Measurements from ENCODE around the gene SLC15A1. TPM values are rescaled to one million over a fixed set of nuclear protein-coding genes. Genes with fewer than 3 reads are reported as not detected.

The SLC15A1 gene
- total RNA-seq, 2 donors from 2014 or later: 7.8 to 12.2 TPM

DNA sequence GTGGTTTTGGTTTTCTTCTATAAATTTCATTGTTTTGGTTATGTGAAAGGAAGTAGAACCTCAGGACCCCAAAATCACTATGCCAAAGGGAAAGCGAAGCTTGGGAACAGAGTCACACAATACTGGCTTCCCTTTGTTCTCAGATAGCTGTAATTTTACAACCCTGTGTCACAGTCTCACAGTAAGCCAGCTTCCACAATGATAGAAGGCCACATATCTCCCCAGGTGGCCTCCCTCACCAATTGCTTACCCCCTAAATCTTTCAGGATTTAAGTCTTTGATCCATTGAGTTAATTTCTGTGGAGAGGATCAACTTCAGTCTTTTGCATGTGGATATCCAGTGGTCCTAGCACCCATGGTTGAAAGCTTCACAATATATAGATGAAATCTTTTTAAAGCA, 58.7 kb downstream of the SLC15A1 start:
- no peaks in the 10 kb centered on the region for H3K4me1 ChIP-seq
- no peak overlapping the region for H3K4me3 ChIP-seq
- H3K27me3 ChIP-seq: no peaks in the 10 kb centered on the region
- no peaks in the 10 kb centered on the region for H3K9me3 ChIP-seq
- ATAC-seq (no peak), DNase-seq (no peak)
- no peaks in the 10 kb centered on the region for H3K36me3 ChIP-seq (replicated peaks in 1 of 2; ENCODE audit: insufficient read depth in 1 of 2, low read depth in 2 of 2)
- TF ChIP-seq, protein P1, sequence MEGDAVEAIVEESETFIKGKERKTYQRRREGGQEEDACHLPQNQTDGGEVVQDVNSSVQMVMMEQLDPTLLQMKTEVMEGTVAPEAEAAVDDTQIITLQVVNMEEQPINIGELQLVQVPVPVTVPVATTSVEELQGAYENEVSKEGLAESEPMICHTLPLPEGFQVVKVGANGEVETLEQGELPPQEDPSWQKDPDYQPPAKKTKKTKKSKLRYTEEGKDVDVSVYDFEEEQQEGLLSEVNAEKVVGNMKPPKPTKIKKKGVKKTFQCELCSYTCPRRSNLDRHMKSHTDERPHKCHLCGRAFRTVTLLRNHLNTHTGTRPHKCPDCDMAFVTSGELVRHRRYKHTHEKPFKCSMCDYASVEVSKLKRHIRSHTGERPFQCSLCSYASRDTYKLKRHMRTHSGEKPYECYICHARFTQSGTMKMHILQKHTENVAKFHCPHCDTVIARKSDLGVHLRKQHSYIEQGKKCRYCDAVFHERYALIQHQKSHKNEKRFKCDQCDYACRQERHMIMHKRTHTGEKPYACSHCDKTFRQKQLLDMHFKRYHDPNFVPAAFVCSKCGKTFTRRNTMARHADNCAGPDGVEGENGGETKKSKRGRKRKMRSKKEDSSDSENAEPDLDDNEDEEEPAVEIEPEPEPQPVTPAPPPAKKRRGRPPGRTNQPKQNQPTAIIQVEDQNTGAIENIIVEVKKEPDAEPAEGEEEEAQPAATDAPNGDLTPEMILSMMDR (IDR thresholded peaks at IDR 0.05): no peak
- no peak for TF ChIP-seq POLR2A (IDR thresholded peaks at IDR 0.05)
- intact Hi-C loops (cut with DNase I): no loop called here
- WGBS, 2 donors: 81 to 85% methylated on average over 1 of the region's 1 CpG
- no peak overlapping the region for H3K27ac ChIP-seq

DNA sequence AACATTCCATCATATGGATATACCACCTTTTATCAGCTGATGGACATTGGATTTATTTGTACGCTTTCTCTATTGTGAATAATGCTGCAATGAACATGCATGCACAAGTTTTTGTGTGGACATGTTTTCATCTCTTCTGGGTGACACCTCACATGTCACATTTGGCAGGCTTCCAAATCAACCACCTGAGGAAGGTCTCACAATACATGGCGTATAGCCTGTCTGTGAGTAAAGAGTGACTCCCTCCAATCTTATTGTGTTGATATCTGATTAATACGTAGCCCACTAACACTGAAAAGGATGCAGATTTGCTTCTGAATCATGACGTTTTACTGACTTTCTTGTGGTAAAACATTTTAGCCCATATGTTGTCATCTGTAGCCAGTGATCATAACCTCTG, 61.1 kb downstream of the SLC15A1 start:
- Histone ChIP-seq H3K27ac (no peak overlapping the region), H3K4me3 (no peak overlapping the region), H3K4me1 (no peaks in the 10 kb centered on the region), H3K36me3 (replicated peaks in 1 of 2; ENCODE audit: insufficient read depth in 1 of 2, low read depth in 2 of 2) (no peaks in the 10 kb centered on the region), H3K27me3 (no peaks in the 10 kb centered on the region), H3K9me3 (no peaks in the 10 kb centered on the region)
- intact Hi-C loops (cut with DNase I): no loop called here
- no peak for TF ChIP-seq POLR2A (IDR thresholded peaks at IDR 0.05)
- TF ChIP-seq, protein P1 (IDR thresholded peaks at IDR 0.05): no peak
- 67 to 79% methylated on average over 4 of the region's 4 CpGs for WGBS, 2 donors
- no peak for DNase-seq
- no peak for ATAC-seq

DNA sequence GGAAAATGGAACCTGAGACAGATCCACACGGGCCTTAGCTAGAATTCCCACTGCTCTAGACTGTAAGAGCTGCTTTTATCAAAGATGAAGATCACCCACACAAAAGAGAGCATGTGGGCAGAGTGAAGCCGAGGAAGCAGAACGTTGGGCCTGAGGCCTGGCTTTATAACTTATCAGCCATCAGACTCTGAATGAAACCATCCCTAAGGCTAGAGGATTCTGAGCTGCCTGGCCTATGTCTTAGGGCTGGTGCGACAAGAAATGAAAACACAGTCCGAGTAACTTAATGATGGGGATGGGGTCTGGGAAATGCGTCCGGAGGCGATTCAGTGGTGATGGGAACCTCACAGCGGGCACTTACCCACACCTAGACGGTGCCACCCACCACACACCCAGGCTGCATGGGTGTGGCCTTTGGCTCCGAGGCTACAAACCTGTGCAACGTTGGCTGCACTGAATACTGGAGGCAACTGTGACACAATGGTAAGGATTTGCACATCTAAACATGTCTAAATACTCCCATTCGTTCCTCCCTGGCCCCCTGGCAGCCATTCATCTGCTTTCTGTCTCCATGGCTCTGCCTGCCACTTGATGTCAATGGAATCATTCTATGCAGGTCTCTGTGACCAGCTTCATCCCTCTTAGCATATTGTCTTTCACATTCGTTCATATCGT, 62.0 kb downstream of the SLC15A1 start:
- no peaks in the 10 kb centered on the region for H3K27me3 ChIP-seq
- ATAC-seq (no peak), DNase-seq (no peak)
- no peaks in the 10 kb centered on the region for H3K9me3 ChIP-seq
- WGBS, 2 donors: 84 to 86% methylated on average over 15 of the region's 15 CpGs
- H3K36me3 ChIP-seq (replicated peaks in 1 of 2; ENCODE audit: insufficient read depth in 1 of 2, low read depth in 2 of 2): no peaks in the 10 kb centered on the region
- intact Hi-C loops (cut with DNase I): no loop called here
- H3K4me1 ChIP-seq: no peaks in the 10 kb centered on the region
- no peak overlapping the region for H3K4me3 ChIP-seq
- no peak overlapping the region for H3K27ac ChIP-seq
- TF ChIP-seq, protein P1 (IDR thresholded peaks at IDR 0.05): no peak
- no peak for TF ChIP-seq POLR2A (IDR thresholded peaks at IDR 0.05)

DNA sequence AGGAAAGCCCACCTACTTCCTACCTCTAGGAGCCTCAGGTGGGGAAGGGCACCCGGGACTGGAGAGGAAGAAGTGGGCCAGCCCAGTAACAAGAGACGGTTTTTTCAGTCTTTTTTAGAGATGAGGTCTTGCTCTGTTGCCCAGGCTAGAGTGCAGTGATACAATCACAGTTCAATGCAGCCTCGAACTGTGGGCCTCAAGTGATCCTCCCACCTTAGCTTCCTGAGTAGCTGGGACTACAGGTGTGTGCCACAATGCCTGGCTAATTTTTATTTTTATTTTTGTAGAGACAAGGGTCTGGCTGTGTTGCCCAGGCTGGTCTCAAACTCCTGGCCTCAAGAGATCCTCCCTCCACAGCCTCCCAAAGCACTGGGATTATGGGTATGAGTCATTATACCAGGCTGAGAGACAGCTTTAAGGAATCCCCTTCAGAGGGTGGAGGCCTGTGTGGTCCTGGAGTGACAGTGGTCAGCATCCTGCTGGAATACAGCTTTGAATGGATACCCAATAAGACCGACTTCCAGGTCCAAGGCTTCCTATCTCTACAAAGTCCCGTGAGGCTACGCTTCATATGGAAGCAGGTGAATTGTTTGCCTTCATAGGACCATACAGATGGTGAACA, 63.0 kb downstream of the SLC15A1 start:
- intact Hi-C loops (cut with DNase I): no loop called here
- TF ChIP-seq, protein P1 (IDR thresholded peaks at IDR 0.05): no peak
- TF ChIP-seq POLR2A (IDR thresholded peaks at IDR 0.05): no peak
- no peak overlapping the region for H3K27ac ChIP-seq
- DNase-seq (no peak), ATAC-seq (no peak)
- no peaks in the 10 kb centered on the region for H3K9me3 ChIP-seq
- no peaks in the 10 kb centered on the region for H3K4me1 ChIP-seq
- 86 to 91% methylated on average over 6 of the region's 6 CpGs for WGBS, 2 donors
- H3K36me3 ChIP-seq (replicated peaks in 1 of 2; ENCODE audit: insufficient read depth in 1 of 2, low read depth in 2 of 2): no peaks in the 10 kb centered on the region
- H3K27me3 ChIP-seq: no peaks in the 10 kb centered on the region
- H3K4me3 ChIP-seq: no peak overlapping the region

DNA sequence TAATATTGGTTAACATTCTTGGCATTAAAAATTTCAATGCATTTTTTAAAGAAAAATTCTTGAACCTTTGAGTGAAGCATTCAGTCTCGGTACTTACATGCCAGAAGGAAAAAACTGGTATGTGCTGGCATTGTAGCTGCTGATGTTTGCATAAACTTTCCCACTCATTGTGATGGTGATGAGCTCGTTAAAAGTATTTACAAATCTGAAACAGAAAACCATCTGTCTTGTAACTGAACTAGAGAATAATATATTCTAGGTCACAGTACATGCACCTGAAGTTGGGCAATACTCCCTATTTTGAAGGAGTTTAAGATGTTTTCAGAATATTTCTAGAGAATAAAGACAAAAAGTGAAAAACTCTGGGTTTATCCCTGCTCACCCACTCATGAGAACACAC, 64.1 kb downstream of the SLC15A1 start:
- ATAC-seq: no peak
- no peaks in the 10 kb centered on the region for H3K4me1 ChIP-seq
- H3K4me3 ChIP-seq: no peak overlapping the region
- no peak for DNase-seq
- no peak overlapping the region for H3K27ac ChIP-seq
- no peak for TF ChIP-seq POLR2A (IDR thresholded peaks at IDR 0.05)
- no peaks in the 10 kb centered on the region for H3K9me3 ChIP-seq
- H3K36me3 ChIP-seq (replicated peaks in 1 of 2; ENCODE audit: insufficient read depth in 1 of 2, low read depth in 2 of 2): no peaks in the 10 kb centered on the region
- WGBS, 2 donors: 74 to 79% methylated on average over 2 of the region's 2 CpGs
- intact Hi-C loops (cut with DNase I): no loop called here
- no peaks in the 10 kb centered on the region for H3K27me3 ChIP-seq
